NCI-H82 treated with DMSO at 0.1 percent for 48 hours (cell line): ENCODE data around the gene ARMC5.
"Not testable (repeated sequence)": the region's sequence is repeated elsewhere in the genome, so short reads cannot be mapped to it uniquely, and the experiment has no call there.

Experiments used
- DNase-seq: peaks from one replicate; lab custom pipeline; 2025; ENCODE audit not compliant: unreplicated experiment; lab: John Stamatoyannopoulos, UW

Gene ARMC5

DNA sequence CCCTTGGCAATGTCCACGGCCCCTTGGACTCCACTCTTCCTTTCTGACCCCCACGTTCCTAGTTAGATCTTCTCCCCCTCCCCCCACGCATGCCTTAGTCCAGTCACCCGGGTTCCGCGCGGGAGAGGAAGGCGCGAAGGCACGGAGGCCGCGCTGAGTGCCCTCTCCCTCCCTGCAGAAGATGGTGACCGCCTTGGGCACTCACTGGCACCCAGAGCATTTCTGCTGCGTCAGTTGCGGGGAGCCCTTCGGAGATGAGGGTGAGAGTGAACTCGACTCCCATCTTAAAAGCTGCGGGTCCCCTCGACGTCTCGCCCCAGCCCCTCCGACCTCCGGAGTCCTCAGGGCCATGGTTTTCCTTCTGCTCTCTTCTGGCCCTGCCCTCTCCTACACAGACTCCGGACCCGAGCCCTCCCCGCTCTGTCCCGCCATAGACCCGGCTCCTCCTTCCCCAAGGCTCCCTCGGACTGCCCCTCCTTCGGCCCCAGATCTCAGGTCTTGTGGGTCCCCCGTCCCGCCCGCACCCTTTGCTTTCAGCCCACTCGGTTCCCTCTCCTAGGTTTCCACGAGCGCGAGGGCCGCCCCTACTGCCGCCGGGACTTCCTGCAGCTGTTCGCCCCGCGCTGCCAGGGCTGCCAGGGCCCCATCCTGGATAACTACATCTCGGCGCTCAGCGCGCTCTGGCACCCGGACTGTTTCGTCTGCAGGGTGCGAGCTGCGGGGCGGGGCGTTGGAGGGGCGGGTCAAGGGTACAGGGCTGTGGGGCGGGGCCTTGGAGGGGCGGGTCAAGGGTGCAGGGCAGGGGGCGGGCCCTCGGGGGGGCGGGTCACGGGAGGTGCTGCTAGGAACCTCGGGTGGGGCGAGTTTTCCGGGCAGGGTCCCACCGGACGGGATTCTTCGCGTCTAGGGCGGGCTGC lies 17.3 kb downstream of the ARMC5 start:
- no peak for DNase-seq

DNA sequence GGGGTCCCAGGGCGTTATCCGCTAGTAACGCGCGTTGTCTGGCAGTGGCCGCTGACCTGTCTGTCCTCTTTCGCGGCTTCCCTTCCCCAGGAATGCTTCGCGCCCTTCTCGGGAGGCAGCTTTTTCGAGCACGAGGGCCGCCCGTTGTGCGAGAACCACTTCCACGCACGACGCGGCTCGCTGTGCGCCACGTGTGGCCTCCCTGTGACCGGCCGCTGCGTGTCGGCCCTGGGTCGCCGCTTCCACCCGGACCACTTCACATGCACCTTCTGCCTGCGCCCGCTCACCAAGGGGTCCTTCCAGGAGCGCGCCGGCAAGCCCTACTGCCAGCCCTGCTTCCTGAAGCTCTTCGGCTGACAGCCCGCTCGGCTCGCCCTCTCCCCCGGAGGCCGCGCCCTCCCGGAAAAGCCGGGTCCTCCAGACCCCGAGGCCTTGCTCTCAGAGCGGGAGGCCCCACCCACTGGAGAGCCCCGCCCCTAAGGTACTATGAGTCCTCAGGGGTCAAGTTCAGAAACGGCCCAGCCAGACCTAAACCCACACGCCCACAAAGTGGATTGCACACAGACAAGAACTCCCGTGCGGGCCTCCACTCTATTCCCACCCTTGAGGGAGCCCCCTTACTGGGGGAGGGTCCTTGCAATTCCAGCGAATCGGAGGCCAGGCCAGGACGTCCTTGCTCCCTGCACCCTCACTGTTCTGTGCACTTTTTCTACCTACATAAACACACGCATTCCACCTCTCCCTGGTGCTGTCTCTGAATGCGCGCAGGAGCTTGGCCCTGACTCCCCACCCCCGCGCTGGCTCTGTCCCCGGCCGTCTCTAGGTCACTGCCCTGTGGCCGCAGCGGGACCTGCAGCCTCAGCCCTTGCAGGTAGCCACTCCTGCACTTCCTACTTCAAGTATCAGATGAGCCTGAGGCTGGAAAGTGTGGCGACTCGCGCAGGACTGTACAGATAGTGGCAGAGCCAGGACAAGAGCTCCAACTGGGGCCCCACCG lies 18.2 kb downstream of the ARMC5 start:
- no peak for DNase-seq

DNA sequence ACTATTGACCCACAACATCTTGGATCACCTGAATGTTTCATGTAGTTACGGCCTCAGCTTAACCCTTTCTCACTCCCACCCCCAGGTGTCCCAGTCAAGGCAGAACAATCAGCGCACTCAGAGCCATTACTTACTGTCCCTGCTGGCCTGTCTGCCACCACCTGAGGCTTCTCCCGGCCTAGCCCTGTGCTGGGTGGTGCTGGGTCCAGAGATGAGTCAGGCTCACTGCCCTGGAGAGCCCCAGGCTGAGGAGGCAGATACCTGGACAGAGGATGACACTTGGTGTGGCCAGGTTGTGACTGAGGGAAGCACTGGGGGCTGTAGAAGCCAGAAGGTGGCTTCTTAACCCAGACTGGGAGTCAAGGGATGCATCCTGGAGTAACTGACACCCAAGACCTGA lies 19.7 kb downstream of the ARMC5 start:
- no peak for DNase-seq

DNA sequence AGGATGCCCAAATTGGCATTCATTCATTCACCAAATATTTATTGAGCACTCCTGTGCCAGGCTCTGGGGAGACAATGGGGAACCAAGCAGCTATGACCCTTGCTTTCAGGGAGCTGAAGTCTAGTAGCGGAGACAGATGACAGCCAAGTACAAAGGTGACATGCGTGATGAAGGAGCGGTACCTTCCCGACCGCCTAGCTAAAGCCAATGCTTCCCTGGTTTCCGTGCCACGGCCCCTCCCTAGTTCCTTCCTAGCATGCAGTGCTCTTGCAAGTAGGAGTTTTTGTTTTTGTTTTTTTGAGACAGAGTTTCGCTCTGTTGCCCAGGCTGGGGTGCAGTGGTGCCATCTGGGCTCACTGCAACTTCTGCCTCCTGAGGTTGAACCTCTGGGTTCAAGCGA lies 20.4 kb downstream of the ARMC5 start:
- no peak for DNase-seq

DNA sequence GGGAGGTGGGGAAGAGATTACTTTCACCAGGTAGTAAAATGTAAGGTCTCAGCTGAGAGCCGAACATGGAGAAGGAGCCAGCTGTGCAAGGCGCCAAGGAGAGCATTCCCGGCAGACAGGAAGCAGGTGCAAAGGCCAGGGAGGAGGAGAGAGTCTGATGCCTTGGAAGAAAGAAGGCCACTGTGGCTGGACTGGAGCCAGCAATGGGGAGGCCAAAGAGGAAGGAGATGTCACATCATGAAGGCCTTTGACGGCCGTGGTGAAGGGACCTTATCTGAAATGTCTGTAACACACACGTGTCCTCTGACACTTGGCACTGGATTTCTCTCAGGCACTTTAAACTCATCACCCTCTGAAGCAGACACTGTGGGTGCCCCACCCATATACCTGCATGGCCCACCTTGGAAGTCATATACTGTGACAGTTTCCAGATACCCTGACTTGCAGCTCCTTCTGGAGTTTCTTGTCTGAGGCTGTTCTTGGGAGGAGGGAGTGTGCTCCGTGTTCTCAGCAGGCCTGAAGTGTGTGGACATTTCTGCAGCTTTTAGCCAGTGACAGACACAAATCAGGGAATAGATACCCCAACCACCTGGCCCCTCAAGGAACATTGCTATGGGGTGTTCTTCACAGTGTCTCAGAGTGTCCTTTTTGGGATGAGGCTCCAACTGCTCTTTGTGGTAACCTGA lies 21.7 kb downstream of the ARMC5 start:
- no peak for DNase-seq

DNA sequence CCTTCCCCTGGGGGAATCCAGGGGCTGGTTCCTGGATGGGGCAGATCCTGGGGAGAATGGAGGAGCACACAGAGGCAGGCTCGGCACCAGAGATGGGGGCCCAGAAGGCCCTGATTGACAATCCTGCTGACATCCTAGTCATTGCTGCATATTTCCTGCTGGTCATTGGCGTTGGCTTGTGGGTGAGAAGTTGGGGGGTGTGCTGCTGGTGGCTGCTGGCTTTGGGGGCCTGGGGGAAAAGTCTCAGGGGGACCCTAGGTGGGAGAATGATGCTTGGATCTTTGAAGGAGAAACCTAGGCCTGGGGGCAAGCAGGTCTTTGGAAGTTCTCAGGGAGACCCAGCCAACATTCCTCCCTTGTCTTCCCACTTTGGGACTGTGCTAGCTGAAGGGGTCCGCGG lies 23.8 kb downstream of the ARMC5 start, which contains the start of gene SLC5A2:
SLC5A2 (plus strand) TSS at position 43 of the 400 bp plus-strand sequence; CDS start at position 57, 14 bp downstream.
- DNase-seq, result no peak

DNA sequence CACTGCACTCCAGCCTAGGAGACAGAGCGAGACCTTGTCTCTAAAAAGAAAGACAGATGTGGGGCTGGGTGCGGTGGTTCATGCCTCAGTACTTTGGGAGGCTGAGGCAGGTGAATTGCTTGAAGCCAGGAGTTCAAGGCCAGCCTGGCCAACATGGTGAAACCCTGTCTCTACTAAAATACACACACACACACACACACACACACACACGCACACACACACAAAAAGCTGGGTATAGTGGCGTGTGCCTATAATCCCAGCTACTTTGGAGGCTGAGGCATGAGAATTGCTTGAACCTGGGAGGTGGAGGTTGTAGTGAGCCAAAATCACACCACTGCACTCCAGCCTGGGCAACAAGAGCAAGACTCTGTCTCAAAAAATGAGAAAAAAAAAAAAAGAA lies 24.7 kb downstream of the ARMC5 start:
- not testable (repeated sequence) for DNase-seq

DNA sequence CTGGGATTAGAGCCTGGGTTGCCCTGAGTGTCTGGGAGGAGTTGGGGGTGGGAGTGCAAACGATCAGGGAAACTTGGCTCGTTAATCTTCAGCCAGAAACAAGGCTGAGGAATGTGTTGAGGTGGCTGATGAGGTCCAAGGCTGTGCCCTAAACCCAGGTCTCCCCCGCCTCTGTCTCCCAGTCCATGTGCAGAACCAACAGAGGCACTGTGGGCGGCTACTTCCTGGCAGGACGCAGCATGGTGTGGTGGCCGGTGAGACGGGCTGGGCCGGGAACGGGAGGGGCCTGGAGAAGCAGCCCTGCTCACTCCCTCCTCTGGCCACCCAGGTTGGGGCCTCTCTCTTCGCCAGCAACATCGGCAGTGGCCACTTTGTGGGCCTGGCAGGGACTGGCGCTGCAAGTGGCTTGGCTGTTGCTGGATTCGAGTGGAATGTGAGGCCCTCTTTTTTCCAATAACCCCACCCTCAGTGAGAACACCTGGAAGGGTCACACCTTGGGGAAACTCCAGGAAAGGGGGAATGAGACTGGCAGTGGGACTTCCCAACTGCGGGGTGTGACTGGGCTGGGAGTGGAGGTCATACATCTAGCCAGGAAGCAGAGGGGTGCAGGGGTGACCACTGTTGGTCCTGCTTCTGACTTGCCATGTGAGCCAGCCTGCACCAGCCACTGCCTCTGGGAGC lies 25.3 kb downstream of the ARMC5 start:
- DNase-seq, result no peak

DNA sequence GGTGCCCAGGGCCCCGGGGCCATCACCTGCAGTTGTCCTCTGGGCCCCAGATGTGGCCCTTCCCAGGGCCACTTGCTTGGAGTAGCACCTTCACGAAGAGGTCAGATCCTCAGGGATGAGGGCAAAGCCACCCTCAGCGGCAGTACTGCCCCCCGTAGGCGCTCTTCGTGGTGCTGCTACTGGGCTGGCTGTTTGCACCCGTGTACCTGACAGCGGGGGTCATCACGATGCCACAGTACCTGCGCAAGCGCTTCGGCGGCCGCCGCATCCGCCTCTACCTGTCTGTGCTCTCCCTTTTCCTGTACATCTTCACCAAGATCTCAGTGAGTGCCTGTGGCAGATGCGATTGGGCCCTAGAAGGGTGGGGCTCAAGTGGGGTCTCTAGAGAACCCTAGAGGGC lies 26.3 kb downstream of the ARMC5 start:
- DNase-seq, result no peak

DNA sequence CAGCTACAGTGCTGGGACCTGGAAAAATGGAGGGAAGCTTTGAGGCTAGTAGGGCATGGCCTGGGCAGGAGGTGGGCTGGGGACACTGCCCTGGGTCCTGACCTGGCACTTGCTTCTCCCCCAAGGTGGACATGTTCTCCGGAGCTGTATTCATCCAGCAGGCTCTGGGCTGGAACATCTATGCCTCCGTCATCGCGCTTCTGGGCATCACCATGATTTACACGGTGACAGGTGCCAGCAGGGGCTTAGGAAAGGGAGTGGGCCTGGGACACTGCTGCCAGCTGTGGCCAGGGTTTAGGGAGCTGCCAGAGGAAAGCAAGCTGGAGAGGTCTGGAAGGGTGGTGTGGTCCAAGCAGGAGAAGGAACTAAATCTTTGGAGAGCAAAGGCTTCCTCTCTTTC lies 26.7 kb downstream of the ARMC5 start:
- no peak for DNase-seq

DNA sequence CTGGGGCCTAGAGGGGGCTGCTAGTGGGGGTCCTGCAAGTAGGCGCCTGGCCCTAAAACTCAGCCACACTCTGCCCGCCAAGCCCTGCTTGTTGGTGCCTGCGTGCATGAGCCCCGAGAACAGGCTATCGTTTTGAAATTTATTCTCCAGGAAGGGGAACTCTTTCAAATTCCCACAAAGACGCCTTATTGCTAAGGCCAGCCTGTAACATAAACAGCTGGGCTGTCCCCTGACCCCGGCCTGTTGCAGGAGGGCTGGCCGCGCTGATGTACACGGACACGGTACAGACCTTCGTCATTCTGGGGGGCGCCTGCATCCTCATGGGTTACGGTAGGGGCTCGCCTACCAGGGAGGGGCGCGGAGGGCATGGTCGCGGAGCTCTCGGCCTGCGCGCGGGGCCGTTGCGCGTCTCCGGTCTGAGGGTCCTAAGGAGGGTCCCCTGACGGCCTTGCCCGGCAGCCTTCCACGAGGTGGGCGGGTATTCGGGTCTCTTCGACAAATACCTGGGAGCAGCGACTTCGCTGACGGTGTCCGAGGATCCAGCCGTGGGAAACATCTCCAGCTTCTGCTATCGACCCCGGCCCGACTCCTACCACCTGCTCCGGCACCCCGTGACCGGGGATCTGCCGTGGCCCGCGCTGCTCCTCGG lies 27.9 kb downstream of the ARMC5 start:
- no peak for DNase-seq

DNA sequence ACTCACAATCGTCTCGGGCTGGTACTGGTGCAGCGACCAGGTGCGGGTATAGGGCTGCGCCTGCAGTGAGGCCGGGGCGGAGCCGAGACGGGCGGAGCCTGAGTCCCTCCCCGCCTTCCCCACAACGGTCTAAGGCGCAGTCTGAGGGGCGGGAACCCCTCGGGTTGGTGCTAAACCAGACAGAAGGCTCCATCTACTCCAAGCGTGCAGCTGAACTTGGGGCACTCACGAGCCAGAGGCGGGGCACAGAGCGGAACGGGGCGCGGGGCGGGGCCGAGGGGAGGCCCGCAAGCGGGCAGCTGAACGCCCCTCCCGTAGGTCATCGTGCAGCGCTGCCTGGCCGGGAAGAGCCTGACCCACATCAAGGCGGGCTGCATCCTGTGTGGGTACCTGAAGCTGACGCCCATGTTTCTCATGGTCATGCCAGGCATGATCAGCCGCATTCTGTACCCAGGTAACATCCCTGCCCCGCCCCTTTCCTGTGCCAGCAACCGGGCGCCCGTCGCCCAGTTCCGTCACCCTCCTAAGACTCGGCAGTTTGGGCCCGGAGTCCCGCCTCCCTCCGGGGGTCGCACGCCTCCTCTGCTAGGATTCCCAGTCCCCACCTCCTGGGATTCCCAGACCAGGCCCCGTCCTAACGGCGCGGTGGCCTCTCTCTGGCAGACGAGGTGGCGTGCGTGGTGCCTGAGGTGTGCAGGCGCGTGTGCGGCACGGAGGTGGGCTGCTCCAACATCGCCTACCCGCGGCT lies 28.6 kb downstream of the ARMC5 start:
- DNase-seq, result no peak

DNA sequence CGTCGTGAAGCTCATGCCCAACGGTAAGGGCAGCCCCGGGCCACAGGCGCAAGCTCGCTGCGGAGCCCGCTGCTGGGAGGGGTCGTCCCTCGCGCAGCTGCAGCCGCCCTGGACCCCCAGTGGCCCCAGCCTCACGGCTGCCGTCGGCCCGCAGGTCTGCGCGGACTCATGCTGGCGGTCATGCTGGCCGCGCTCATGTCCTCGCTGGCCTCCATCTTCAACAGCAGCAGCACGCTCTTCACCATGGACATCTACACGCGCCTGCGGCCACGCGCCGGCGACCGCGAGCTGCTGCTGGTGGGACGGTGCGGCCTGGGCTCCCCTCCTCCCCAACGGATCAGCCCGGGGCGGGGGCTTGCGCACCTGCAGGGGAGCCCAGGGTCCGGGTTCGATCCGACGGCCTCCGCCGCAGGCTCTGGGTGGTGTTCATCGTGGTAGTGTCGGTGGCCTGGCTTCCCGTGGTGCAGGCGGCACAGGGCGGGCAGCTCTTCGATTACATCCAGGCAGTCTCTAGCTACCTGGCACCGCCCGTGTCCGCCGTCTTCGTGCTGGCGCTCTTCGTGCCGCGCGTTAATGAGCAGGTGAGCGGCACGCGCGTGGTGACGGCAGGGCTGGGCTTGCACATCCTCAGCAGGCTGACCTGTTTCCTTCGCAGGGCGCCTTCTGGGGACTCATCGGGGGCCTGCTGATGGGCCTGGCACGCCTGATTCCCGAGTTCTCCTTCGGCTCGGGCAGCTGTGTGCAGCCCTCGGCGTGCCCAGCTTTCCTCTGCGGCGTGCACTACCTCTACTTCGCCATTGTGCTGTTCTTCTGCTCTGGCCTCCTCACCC lies 29.4 kb downstream of the ARMC5 start:
- no peak for DNase-seq

DNA sequence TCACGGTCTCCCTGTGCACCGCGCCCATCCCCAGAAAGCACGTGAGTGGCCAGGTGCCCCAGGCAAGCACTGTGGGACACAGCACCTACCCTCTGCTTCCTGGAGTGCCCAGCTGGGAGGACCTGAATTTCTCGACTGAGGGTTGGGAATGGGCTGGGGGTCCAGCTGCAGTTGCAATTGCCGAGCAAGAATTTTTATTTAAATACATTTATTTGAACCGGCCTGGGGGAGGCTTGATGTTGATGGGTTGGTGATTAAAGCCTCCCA lies 29.9 kb downstream of the ARMC5 start:
- DNase-seq, result no peak

DNA sequence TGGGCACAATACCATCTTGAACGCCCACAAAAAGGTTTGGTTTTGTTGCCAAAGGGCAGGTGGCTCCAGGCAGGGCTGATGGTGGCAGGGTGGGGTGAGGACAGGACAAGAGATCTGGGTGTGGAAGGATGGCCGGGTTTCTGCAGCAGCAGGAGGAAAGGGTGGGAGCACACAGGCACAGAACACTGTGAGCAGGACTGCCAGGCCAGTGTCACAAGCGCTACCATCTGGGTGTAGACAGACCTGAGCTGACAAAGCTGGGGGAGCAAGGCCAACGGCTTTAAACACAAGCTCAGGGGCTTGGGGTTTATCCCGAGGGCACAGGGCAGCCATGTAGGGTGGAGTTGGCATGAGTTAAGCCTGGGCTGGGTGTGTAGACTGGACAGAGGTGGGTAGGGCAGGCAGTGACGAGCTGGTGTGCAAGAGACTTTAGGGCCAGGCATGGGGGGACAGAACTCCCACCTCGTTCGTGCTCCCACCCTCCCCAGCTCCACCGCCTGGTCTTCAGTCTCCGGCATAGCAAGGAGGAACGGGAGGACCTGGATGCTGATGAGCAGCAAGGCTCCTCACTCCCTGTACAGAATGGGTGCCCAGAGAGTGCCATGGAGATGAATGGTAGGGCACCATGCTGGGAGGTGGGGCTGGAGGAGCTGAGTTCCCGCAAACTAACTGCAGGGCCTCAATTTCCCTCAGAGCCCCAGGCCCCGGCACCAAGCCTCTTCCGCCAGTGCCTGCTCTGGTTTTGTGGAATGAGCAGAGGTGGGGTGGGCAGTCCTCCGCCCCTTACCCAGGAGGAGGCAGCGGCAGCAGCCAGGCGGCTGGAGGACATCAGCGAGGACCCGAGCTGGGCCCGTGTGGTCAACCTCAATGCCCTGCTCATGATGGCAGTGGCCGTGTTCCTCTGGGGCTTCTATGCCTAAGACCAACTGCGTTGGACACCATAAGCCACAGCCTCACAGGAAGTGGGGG lies 30.6 kb downstream of the ARMC5 start:
- DNase-seq, result no peak

DNA sequence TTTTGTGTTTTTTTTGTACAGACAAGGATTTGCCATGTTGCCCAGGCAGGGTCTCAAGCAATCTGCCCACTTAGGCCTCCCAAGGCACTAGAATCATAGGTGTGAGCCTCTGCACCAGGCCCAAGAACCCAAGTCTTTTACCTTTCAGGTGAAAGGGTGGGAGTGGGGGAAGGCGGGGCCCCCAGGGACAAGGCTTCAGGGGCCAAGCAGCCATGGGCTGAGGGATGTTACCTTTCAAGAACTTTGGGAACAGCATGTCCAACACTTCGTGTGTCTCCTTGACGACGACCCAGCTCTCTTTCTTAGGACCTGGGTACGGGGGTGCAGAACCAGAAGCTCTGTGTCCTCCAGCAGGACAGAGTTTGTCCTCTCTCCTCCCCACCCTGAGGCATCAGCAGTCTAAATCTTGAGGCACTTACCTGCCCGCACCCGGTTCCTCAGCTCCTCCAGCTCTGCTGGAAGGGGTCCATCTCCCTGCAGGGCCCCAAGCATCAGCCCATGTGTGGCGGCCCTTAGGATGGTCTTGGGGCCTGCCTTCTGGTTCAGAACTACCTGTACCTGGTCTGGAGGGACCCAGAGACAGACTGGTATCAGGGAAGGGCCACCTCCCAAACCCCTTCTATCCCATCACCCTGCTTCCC lies 32.6 kb downstream of the ARMC5 start:
- DNase-seq, result no peak

DNA sequence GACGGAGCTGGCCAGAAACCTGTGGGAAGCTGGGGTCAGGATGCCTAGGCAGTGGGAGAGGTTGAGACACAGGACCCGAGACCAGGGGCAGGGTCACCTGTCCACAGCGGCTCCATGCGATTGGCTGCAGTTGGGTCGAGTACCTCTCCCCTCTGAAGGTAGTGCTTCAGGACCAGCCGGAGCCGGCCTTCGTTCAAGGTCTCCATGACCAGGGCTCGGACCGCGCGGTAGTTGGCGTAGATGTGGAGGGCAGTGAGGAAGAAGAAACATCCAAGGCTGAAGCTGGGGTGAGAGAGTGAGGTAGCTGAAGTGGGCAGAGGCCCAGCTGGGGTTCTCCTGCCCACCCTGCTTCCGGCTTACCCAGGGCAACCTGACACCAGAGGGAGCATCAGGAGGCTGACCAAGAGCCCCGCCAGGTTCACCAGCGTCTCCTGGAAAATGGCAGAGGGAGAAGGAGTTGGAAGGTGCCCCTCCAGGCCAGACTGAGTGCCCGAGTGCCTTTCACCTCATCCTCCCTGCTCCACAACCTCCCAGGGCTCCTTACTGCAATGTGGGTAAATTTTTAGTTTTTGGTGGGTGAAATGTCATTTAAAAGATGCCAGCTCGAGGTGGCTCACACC lies 34.3 kb downstream of the ARMC5 start:
- no peak for DNase-seq
